H1 (cell line): Measurements from ENCODE around the gene MAPRE3. TPM values are rescaled to one million over a fixed set of nuclear protein-coding genes. Genes with fewer than 3 reads are reported as not detected.

Experiments
- ATF3 ChIP-seq: IDR thresholded peaks from 2 replicates; pipeline ENCODE4 v1.6.1; 2011; ENCODE audit warnings: low read depth, mild to moderate bottlenecking, low read length; ENCODE audit not compliant: insufficient read depth
- BACH1 ChIP-seq: IDR thresholded peaks from 2 replicates; pipeline ENCODE4 v1.6.1; 2012; ENCODE audit warnings: low read length, improper control_type of control experiment
- BCL11A ChIP-seq, 2 experiments: IDR thresholded peaks; one replicate each; pipeline ENCODE4 v1.6.1; 2011; ENCODE audit warnings: low read depth in 2 of 2, low read length in 2 of 2, mild to moderate bottlenecking in 2 of 2
- CBX8 ChIP-seq: fragments of 300-800, 300-1000 bp; sonication (generic); IDR thresholded peaks from 2 replicates; pipeline ENCODE4 v1.7.1; 2016; ENCODE audit warnings: low read depth, low read length, borderline replicate concordance
- CHD1 ChIP-seq: IDR thresholded peaks from 2 replicates; pipeline ENCODE4 v1.6.1; 2012; ENCODE audit warnings: low read depth, low read length, improper control_type of control experiment
- CHD2 ChIP-seq: IDR thresholded peaks from 2 replicates; pipeline ENCODE4 v1.6.1; 2012; ENCODE audit warnings: low read length, improper control_type of control experiment
- HDAC2 ChIP-seq, 2 experiments: fragments of 300-600 bp in 1 of 2; sonication (generic) in 1 of 2; IDR thresholded peaks; 2 replicates each; pipeline ENCODE4 v1.6.1; 2011 to 2012; ENCODE audit warnings: low read depth in 2 of 2, low read length in 2 of 2, mild to moderate bottlenecking in 2 of 2, moderate library complexity in 2 of 2, borderline replicate concordance in 1 of 2, inconsistent platforms in 1 of 2
- JUN ChIP-seq: IDR thresholded peaks from 2 replicates; pipeline ENCODE4 v1.6.1; 2011; ENCODE audit warnings: low read depth, mild to moderate bottlenecking, improper control_type of control experiment, low read length
- KDM1A ChIP-seq: fragments of 200-600, 300-600 bp; sonication (generic); IDR thresholded peaks from 2 replicates; pipeline ENCODE4 v1.7.1; 2016; ENCODE audit warnings: mild to moderate bottlenecking, low read length, borderline replicate concordance
- KDM4A ChIP-seq: IDR thresholded peaks from one replicate; pipeline ENCODE4 v1.7.1; 2012; ENCODE audit warnings: low read depth, mild to moderate bottlenecking, moderate library complexity, low read length, inconsistent platforms; ENCODE audit not compliant: severe bottlenecking
- NANOG ChIP-seq: IDR thresholded peaks from 2 replicates; pipeline ENCODE4 v1.6.1; 2011; ENCODE audit warnings: low read length, low read depth, mild to moderate bottlenecking, inconsistent platforms; ENCODE audit not compliant: insufficient read depth, poor library complexity, severe bottlenecking
- NRF1 ChIP-seq: IDR thresholded peaks from 2 replicates; pipeline ENCODE4 v1.6.1; 2011; ENCODE audit warnings: mild to moderate bottlenecking, low read depth, low read length, improper control_type of control experiment
- PHF8 ChIP-seq: fragments of 200-600 bp; sonication (generic); conservative IDR thresholded peaks from 2 replicates; pipeline ENCODE4 v1.7.1; 2012; ENCODE audit warnings: low read depth, mild to moderate bottlenecking, inconsistent platforms, low read length, moderate library complexity
- SIX5 ChIP-seq: IDR thresholded peaks from 2 replicates; pipeline ENCODE4 v1.6.1; 2011; ENCODE audit warnings: mild to moderate bottlenecking, low read depth, low read length
- SP1 ChIP-seq: IDR thresholded peaks from 2 replicates; pipeline ENCODE4 v1.6.1; 2011; ENCODE audit warnings: low read depth, low read length
- SP4 ChIP-seq: IDR thresholded peaks from 2 replicates; pipeline ENCODE4 v1.6.1; 2012; ENCODE audit warnings: low read length, inconsistent platforms
- SRF ChIP-seq: IDR thresholded peaks from 2 replicates; pipeline ENCODE4 v1.6.1; 2011; ENCODE audit warnings: mild to moderate bottlenecking, low read depth, low read length, moderate library complexity
- SUZ12 ChIP-seq: fragments of 200-600 bp; sonication (generic); IDR thresholded peaks from 2 replicates; pipeline ENCODE4 v1.6.1; 2012; ENCODE audit warnings: mild to moderate bottlenecking, inconsistent platforms, low read length, moderate library complexity, mixed read lengths
- TAF1 ChIP-seq: IDR thresholded peaks from 2 replicates; pipeline ENCODE4 v1.6.1; 2011; ENCODE audit warnings: mild to moderate bottlenecking, low read depth, low read length
- TAF7 ChIP-seq: optimal IDR thresholded peaks from 2 replicates; pipeline ENCODE3; 2011; ENCODE audit warnings: low read depth, mild to moderate bottlenecking, inconsistent platforms, low read length, moderate library complexity, borderline replicate concordance
- TBP ChIP-seq: IDR thresholded peaks from 2 replicates; pipeline ENCODE4 v1.6.1; 2011; ENCODE audit warnings: low read depth, low read length, improper control_type of control experiment
- TEAD4 ChIP-seq: IDR thresholded peaks from 2 replicates; pipeline ENCODE4 v1.6.1; 2012; ENCODE audit warnings: low read depth, low read length, inconsistent platforms, mixed read lengths
- USF2 ChIP-seq: IDR thresholded peaks from 2 replicates; pipeline ENCODE4 v1.6.1; 2011; ENCODE audit warnings: low read length, improper control_type of control experiment
- polyA plus RNA-seq, 7 experiments: library from polyadenylated mRNA; depleted of rRNA in 3 of 7; stranded (reverse) in 5 of 7; unstranded in 2 of 7; fragments of >200 nt in 5 of 7; fragments of 200-250 nt in 2 of 7; gene quantifications; 1 replicate in 5 of 7; 2 replicates in 1 of 7; 4 replicates in 1 of 7; pipeline versions ENCODE4 v1.2.1 to v1.2.3, GENCODE V29; 2011 to 2013; ENCODE audit warnings: missing spikeins in 2 of 7, mixed read lengths in 2 of 7
- total RNA-seq: library from RNA; stranded (reverse); fragmentation: NEBNext Ultra II Directional; extraction: Animal tissue kit (Norgen Biotek cat#: 25700); gene quantifications from 2 replicates; pipeline ENCODE4 v1.2.1, GENCODE V29; 2021

The MAPRE3 gene
- total and polyA plus RNA-seq, 2 of the 8 experiments (the other 6 are each of a cell fraction or from before 2014, with no cell fraction given): 4.9 to 6.6 TPM

GRCh38 chr2:27071990-27072830 is 101.8 kb downstream of the MAPRE3 start (continued):
- no peak for TF ChIP-seq NRF1
- no peak for TF ChIP-seq CHD1
- no peak for TF ChIP-seq KDM1A
- TF ChIP-seq BACH1: no peak
- no peak for TF ChIP-seq CHD2
- TF ChIP-seq ATF3: no peak
- TF ChIP-seq SP1: no peak
- TF ChIP-seq HDAC2 (IDR thresholded peaks at IDR 0.05; ENCODE audit: borderline replicate concordance in 1 of 2, low read depth in 2 of 2, low read length in 2 of 2): no peak
- TF ChIP-seq TBP: no peak; the same call in none of the 2 replicates
- no peak for TF ChIP-seq NANOG
- no peak for TF ChIP-seq USF2
- no peak for TF ChIP-seq TAF7
- TF ChIP-seq KDM4A: no peak
- TF ChIP-seq SP4: no peak
- no peak for TF ChIP-seq BCL11A (IDR thresholded peaks at IDR 0.05; ENCODE audit: low read depth in 2 of 2, low read length in 2 of 2)
- TF ChIP-seq SIX5: no peak
- TF ChIP-seq SRF: peak; percentile 66
- no peak for TF ChIP-seq TAF1
- TF ChIP-seq JUN: no peak
- no peak for TF ChIP-seq CBX8
- TF ChIP-seq PHF8: peak; percentile 10; the same call in 1 of the 2 replicates
- TF ChIP-seq SUZ12: no peak
- TF ChIP-seq TEAD4: no peak
